Activated CD4-positive, alpha-beta T cell treated with anti-CD3 and anti-CD28 coated beads for 24 hours (primary cell): ENCODE results near the gene TNRC6B.

ENCODE experiments used
- DNase-seq, 2 donors: peaks; one replicate each; pipeline ENCODE4 v3.0.0-alpha.2; 2020; ENCODE audit warnings: low read depth in 2 of 2

Gene TNRC6B

GRCh38 chr22:40326905-40327735 is 149.4 kb downstream of the TNRC6B start:
- DNase-seq = no peak

- no peak for DNase-seq
These were observed 151.1 kb downstream of the TNRC6B start for GRCh38 chr22:40328546-40329456.

DNA sequence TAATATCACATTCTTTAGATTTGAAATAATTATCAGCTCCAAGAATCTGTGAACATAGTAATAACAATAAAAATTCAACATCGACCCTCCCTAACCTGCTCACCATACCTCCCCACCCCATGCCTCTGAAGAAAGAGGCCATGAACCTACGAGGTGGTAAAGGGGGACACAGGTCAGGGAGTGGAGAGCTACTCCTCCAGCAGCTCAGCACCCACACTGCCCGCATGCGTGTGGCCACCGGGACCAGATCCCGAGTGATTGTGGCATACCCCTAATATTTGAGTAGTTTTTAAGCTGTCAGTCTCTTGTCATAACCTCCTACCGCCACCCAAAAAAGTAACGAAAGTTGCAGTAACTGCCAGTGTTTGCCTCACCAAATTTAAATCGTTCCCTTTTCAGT is 151.7 kb downstream of the TNRC6B start:
- no peak for DNase-seq

DNA sequence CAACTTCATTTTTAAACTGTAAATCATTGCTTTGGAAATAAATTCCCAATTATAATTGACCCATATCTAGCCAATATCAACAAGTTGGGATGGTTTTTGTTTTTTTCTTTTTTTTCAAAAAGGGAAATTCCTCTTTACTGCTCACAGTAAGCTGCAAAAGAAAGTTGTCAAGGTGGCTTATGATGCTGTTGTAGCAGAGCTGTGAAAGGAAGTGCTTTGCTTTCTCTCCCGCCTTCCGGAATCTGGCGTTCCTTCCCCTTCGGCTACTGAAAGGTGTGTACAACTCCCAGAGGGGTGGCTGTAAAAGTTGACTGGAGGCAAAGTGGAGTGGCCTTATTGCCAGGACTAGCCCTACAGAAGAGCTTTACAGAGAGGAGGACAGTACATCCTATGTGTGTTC is 152.4 kb downstream of the TNRC6B start:
- no peak for DNase-seq

DNA sequence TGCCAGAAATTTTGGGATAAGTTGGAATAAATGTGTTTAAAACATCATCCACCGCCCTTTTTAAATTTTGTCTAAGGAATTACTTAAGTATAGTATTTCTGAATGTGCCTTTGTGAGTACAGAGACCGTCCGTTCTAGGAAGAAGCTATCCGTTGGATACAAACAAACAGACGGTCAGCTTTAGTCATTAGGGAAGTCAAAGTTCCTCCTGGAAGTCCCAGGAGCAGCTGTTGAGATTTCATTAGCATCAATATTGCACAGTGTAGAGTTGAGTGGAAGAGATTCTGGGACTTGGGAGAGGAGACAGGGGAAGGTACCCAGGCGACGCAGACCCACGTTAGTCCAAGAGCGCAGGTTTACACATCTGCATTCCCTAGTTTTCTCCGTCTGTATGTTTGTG is 152.9 kb downstream of the TNRC6B start:
- no peak for DNase-seq

- DNase-seq = no peak
These were observed 154.0 kb downstream of the TNRC6B start for GRCh38 chr22:40331706-40332105.

DNA sequence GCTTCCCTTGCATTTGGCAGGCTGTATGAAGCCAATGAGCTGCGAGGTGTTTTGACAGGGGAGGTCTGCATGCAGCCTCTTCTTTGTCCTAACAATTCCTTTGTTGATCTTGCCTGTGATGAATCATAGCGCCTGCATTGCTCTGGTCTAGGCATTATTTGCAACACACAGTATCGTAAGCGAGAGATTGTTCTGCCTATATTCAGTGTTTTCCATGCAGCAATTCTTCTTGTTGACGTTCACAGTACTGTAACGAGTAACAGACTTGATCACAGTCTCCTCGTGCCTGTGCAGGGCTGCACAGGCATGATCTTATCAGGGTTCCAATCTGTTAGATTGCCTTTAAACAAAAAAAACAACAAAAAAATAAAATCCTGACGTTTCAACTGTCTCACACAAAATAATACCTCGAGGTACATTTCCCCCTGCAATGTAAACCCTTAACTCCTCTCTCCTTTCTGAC is 154.6 kb downstream of the TNRC6B start:
- DNase-seq = no peak

DNA sequence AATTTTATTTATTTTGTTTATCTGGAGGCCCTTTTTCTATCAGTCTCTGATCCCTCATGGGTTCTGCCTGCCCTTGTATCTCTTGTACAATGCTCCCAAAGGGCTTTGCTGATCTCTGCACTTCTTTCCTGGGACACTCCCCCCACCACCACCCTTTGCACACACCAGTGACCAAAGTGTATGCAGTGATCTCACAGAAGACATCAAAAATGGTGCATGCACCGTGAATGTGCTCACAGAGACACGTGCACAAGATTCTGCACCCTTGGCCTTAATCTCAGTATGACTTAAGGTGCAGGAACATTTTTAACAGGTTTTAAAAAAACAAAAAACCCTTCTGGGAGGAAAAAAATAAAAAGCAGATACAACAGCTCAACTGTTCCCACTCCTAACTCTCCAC is 156.3 kb downstream of the TNRC6B start:
- DNase-seq = no peak

DNA sequence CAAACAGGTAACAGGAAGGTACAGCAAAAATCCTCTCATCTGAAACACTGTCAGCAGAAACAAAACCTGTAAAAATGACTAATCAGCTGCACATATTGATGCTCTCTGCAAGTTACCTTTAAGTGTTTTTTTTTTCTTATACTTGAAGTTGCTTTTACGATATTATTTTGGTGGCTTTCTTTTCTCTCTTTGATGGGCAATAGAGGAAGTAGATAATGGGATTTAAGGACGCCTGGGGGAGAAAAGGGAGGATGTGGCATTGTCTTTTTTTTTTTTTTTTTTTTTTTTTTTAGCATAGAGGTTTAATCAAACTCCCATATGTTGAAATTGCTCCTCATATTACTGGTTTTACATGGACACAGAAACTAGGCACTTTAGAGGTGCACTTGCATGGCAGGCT is 157.2 kb downstream of the TNRC6B start:
- DNase-seq = no peak

GRCh38 chr22:40335358-40335757 is 157.6 kb downstream of the TNRC6B start:
- DNase-seq = no peak

DNA sequence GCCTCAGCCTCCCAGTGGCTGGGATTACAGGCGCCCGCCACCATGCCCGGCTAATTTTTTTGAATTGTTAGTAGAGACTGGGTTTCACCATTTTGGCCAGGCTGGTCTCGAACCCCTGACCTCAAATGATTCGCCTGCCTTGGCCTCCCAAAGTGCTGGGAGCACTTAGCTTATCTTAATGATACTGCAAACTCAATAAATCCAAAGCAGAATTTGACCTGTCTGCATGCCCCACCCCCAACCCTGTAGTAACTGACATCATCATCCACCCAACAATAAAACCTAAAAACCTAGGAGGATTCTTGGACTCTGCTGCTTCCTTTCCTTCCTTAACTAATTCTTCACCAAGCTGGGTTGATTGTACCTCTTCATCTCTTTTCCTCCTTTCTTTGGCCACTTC is 162.3 kb downstream of the TNRC6B start:
- no peak for DNase-seq

DNA sequence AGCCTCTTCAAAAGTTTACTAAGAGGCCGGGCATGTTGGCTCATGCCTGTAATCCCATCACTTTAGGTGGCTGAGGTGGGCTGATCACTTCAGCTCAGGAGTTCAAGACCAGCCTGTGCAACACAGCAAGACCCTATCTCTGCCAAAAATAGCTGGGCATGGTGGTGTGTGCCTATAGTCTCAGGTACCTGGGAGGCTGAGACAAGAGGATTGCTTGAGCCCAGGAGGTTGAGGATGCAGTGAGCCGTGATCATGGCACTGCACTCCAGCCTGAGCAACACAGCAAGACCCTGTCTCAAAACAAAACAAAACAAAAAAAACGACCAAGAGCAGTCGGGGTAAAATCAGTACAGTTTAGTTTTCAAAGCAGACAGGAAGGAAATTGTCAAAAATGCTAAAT is 163.9 kb downstream of the TNRC6B start:
- DNase-seq = no peak

DNA sequence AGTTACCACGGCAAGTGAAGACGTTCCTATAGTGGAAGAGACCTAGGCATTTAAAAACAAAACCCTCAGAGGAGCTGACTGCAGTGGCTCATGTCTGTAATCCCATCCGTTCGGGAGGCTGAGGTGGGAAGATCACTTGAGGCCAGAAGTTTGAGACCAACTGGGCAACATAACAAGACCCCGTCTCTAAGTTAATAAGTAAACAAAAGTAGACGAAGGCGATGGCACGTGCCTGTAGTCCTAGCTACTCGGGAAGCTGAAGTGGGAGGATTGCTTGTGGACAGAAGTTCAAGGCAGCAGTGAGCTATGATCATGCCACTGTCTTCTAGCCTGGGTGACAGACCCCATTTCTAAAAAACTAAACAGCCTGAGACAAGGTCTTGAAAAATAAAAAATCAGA is 164.8 kb downstream of the TNRC6B start:
- DNase-seq = no peak

DNA sequence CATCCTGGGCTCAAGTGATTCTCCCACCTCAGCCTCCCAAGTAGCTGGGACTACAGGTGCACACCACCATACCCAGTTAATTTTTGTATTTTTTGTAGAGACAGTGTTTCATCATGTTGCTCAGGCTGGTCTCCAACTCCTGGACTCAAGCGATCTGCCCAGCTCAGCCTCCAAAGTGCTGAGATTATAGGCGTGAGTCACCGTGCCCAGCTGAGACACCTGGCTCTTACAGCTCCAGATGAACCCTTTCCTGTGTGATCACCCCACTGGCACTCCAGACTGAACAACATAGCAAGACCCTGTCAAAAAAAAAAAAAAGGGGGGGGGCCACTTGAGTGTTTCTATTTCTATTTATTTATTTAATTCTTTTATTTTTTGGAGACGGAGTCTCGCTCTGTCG is 167.5 kb downstream of the TNRC6B start:
- no peak for DNase-seq

GRCh38 chr22:40345815-40346184 is 168.1 kb downstream of the TNRC6B start:
- DNase-seq = peak; percentile 37 to 39

GRCh38 chr22:40346185-40347118 is 168.7 kb downstream of the TNRC6B start, which contains the start of gene ADSL:
ADSL (plus strand) TSS chr22:40346500; CDS start chr22:40346559, 59 bp downstream.
- peak; percentile 80 to 82 for DNase-seq

- DNase-seq = no peak
These were observed 169.6 kb downstream of the TNRC6B start for GRCh38 chr22:40347300-40347699.

GRCh38 chr22:40348025-40348658 is 170.4 kb downstream of the TNRC6B start:
- DNase-seq = peak; percentile 40 to 43

DNA sequence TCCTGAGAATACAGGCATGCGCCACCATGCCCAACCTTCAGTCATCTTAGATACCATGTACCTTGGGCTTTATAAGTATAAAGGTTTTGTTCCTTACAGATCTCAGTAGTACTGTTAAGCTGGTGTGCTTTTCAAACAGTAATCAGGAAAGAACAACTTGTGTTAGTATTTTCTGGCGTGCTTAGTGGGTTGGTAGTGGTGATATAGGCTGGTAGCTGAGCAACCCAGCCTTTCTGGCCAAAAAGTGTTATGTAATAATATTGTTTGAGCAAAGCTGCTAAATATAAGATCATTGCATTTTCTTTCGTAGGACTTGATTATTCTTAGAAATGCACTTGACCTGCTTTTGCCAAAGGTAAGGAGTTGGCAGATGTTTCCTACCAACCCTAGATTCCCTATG is 175.0 kb downstream of the TNRC6B start:
- no peak for DNase-seq

DNA sequence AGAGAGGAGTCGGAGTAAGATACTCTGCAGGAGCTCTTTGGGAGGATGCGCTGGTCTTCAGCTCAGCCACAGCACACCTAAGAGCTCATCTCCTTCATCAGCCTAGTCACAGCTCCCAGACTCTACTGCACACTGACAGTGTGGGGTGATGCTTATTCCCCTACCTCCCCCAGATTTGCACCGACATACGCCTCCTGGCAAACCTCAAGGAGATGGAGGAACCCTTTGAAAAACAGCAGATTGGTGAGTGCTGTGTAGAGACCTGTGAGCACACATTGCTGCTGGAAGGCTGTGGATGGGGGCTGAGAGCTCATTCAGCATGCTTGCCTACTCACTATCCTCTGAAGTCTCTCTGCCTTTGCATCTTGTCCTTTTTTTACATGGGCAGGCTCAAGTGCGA is 183.4 kb downstream of the TNRC6B start:
- DNase-seq = no peak

DNA sequence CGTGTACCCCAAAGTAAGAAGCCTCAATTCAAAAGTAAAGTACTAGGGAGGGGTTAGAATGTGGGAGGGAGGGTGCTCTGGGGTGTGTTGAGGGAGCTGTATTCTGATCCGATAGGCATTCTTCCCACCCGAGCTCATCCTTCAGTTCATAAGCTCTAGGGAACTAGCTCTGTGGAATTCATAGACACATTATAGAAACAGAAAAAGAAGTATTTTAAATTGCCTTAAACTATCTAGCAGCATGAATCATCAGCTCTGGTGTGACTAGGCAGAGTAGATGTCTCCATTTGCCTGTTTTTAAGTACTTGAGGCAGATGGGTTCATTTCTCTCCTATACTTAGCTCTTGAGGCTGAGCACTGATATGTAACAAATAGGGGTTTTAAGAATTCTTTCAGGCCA is 185.3 kb downstream of the TNRC6B start:
- no peak for DNase-seq
